Tibial artery (tissue), 4 donors: ENCODE measurements around the gene TGM6.

Experiments used
- DNase-seq, 2 donors: peaks; one replicate each; pipeline ENCODE4 v3.0.0-alpha.2; 2019
- H3K27ac ChIP-seq, 2 donors: fragments of 200-600 bp; sonication (generic) in 1 of 2; 1 replicate in 1 of 2; 2 replicates in 1 of 2; pipeline ENCODE4 v1.5.1; 2018 to 2019; ENCODE audit warnings: mild to moderate bottlenecking in 1 of 2
- H3K27me3 ChIP-seq, 2 donors: fragments of 200-600 bp; sonication (generic) in 1 of 2; one replicate each; pipeline versions ENCODE4 v1.5.1 to v1.6.0; 2016 to 2019
- H3K36me3 ChIP-seq, 3 donors: fragments of 200-600 bp; sonication (generic) in 2 of 3; one replicate each; pipeline ENCODE4 v1.5.1; 2016 to 2019; ENCODE audit warnings: mild to moderate bottlenecking in 2 of 3
- H3K4me1 ChIP-seq, 4 donors: fragments of 200-600 bp; sonication (generic) in 2 of 4; 1 replicate in 3 of 4; 2 replicates in 1 of 4; pipeline ENCODE4 v1.5.1; 2016 to 2019
- H3K4me3 ChIP-seq, 2 donors: fragments of 200-600 bp; sonication (generic) in 1 of 2; 1 replicate in 1 of 2; 2 replicates in 1 of 2; pipeline ENCODE4 v1.5.1; 2018 to 2019; ENCODE audit warnings: mild to moderate bottlenecking in 2 of 2
- H3K9me3 ChIP-seq, 3 donors: fragments of 200-600 bp; sonication (generic) in 1 of 3; one replicate each; pipeline ENCODE4 v1.5.1; 2016 to 2019
- CTCF ChIP-seq, 2 experiments: fragments of 200-600 bp in 1 of 2; fragments of 450-650 bp in 1 of 2; IDR thresholded peaks; one replicate each; pipeline ENCODE4 v1.5.1; 2017 to 2019; ENCODE audit warnings: antibody characterized with exemption in 2 of 2, mild to moderate bottlenecking in 1 of 2, moderate library complexity in 1 of 2
- intact Hi-C: fragments of 100-400 bp; cut with DNase I; formaldehyde crosslinking; loops from one replicate; pipeline ENCODE4 v1.15.0; 2023; ENCODE audit warnings: low total_unique reads

Gene TGM6

GRCh38 chr20:2380601-2381000 is at the start of gene TGM6:
Gene TGM6 (plus strand): TSS chr20:2380901. CDS start chr20:2380969, 68 bp downstream.
- Histone ChIP-seq H3K4me1 (no peaks in the 10 kb centered on the region), H3K36me3 (no peaks in the 10 kb centered on the region), H3K9me3 (no peaks in the 10 kb centered on the region), H3K4me3 (no peak within 1 kb of the TSS), H3K27ac (no peak within 1 kb of the TSS), H3K27me3 (peaks cover 0 to 2% of the 10 kb centered on the region in 2 donors)
- intact Hi-C loops = no loop called here
- DNase-seq = no peak
- no peak for TF ChIP-seq CTCF (IDR thresholded peaks at IDR 0.05)

- no peaks in the 10 kb centered on the region for H3K4me1 ChIP-seq
- TF ChIP-seq CTCF (IDR thresholded peaks at IDR 0.05) = no peak
- no peak overlapping the region for H3K4me3 ChIP-seq
- H3K27me3 ChIP-seq = peaks cover 0 to 6% of the 10 kb centered on the region in 2 donors
- peak in 1 of 2 donors; percentile 5 for DNase-seq
- no peak overlapping the region for H3K27ac ChIP-seq
- intact Hi-C loops = no loop called here
- H3K36me3 ChIP-seq = no peaks in the 10 kb centered on the region
- no peaks in the 10 kb centered on the region for H3K9me3 ChIP-seq
Measured at GRCh38 chr20:2331106-2331505, 49.6 kb upstream of the TGM6 start.

GRCh38 chr20:2331901-2332565 is 48.7 kb upstream of the TGM6 start:
- Histone ChIP-seq H3K36me3 (no peaks in the 10 kb centered on the region), H3K27me3 (peaks cover 0 to 6% of the 10 kb centered on the region in 2 donors), H3K4me1 (no peaks in the 10 kb centered on the region), H3K4me3 (no peak overlapping the region), H3K27ac (no peak overlapping the region), H3K9me3 (no peaks in the 10 kb centered on the region)
- intact Hi-C loops = no loop called here
- DNase-seq = peak in 1 of 2 donors; percentile 20
- no peak for TF ChIP-seq CTCF (IDR thresholded peaks at IDR 0.05)

GRCh38 chr20:2332711-2333110 is 48.0 kb upstream of the TGM6 start:
- H3K9me3 ChIP-seq = no peaks in the 10 kb centered on the region
- no peak for DNase-seq
- no peak overlapping the region for H3K27ac ChIP-seq
- intact Hi-C loops = no loop called here
- no peak for TF ChIP-seq CTCF (IDR thresholded peaks at IDR 0.05)
- peaks cover 0 to 6% of the 10 kb centered on the region in 2 donors for H3K27me3 ChIP-seq
- no peaks in the 10 kb centered on the region for H3K36me3 ChIP-seq
- H3K4me1 ChIP-seq = no peaks in the 10 kb centered on the region
- no peak overlapping the region for H3K4me3 ChIP-seq

GRCh38 chr20:2333821-2334220 is 46.9 kb upstream of the TGM6 start:
- Histone ChIP-seq H3K27me3 (peaks cover 0 to 3% of the 10 kb centered on the region in 2 donors), H3K9me3 (no peaks in the 10 kb centered on the region), H3K36me3 (no peaks in the 10 kb centered on the region), H3K4me3 (no peak overlapping the region), H3K4me1 (no peaks in the 10 kb centered on the region), H3K27ac (no peak overlapping the region)
- no peak for DNase-seq
- no peak for TF ChIP-seq CTCF (IDR thresholded peaks at IDR 0.05)
- intact Hi-C loops = no loop called here
